GM12891 (cell line): ENCODE measurements around the gene NEK2.

ENCODE experiments used
- POLR2AphosphoS5 ChIP-seq: IDR thresholded peaks from 2 replicates; pipeline ENCODE4 v1.6.1; 2011; ENCODE audit warnings: low read depth, low read length, control low read depth
- TAF1 ChIP-seq: IDR thresholded peaks from 2 replicates; pipeline ENCODE4 v1.6.1; 2011; ENCODE audit warnings: low read depth, low read length, control low read depth

- TF ChIP-seq TAF1 (no peak), POLR2AphosphoS5 (no peak)
Measured at GRCh38 chr1:211687462-211688215, 12.2 kb upstream of the NEK2 start.
